Brain microvascular endothelial cell (primary cell): ENCODE measurements around the gene RMDN3.
A peak's percentile ranks its signal among the peaks of the same experiment; 100 is the strongest.

ENCODE experiments used
- DNase-seq: peaks from one replicate; pipeline ENCODE4 v3.0.0-alpha.2; 2020
- H3K27ac ChIP-seq: fragments of 250-450 bp; sonication (Bioruptor Pico); 2 replicates; pipeline ENCODE4 v1.5.1; 2020; ENCODE audit warnings: mild to moderate bottlenecking, moderate library complexity
- H3K27me3 ChIP-seq: fragments of 250-450 bp; sonication (Bioruptor Pico); replicated peaks from 2 replicates; pipeline ENCODE4 v1.5.1; 2020; ENCODE audit warnings: mild to moderate bottlenecking
- H3K36me3 ChIP-seq: fragments of 250-450 bp; sonication (Bioruptor Pico); replicated peaks from 2 replicates; pipeline ENCODE4 v1.5.1; 2020; ENCODE audit warnings: mild to moderate bottlenecking
- H3K4me3 ChIP-seq: 2 replicates; pipeline ENCODE4 v1.5.1; 2011; ENCODE audit warnings: low read depth, mild to moderate bottlenecking, control low read depth, low read length, moderate library complexity
- CTCF ChIP-seq: IDR thresholded peaks from 2 replicates; pipeline ENCODE4 v1.5.1; 2011; ENCODE audit warnings: low read depth, mild to moderate bottlenecking, moderate library complexity, low read length, control low read depth, inconsistent platforms; ENCODE audit errors: missing control alignments
- in situ Hi-C: cut with HindIII; loops from 2 replicates; pipeline ENCODE4 v1.10.0; 2017; ENCODE audit warnings: low sequenced_read_pairs, low pct_ligation_motif_present

The RMDN3 gene

GRCh38 chr15:40787991-40788390 lies 32.9 kb upstream of the RMDN3 start:
- no peak for TF ChIP-seq CTCF
- in situ Hi-C loops: no loop called here
- Histone ChIP-seq H3K27me3 (no peaks in the 10 kb centered on the region), H3K36me3 (no peaks in the 10 kb centered on the region), H3K4me3 (no peak overlapping the region), H3K27ac (no peak overlapping the region)
- DNase-seq: no peak

GRCh38 chr15:40787344-40787841 lies 32.3 kb upstream of the RMDN3 start:
- Histone ChIP-seq H3K27ac (no peak overlapping the region), H3K27me3 (no peaks in the 10 kb centered on the region), H3K4me3 (no peak overlapping the region), H3K36me3 (no peaks in the 10 kb centered on the region)
- in situ Hi-C loops: no loop called here
- TF ChIP-seq CTCF: no peak
- DNase-seq: peak; percentile 49

DNA sequence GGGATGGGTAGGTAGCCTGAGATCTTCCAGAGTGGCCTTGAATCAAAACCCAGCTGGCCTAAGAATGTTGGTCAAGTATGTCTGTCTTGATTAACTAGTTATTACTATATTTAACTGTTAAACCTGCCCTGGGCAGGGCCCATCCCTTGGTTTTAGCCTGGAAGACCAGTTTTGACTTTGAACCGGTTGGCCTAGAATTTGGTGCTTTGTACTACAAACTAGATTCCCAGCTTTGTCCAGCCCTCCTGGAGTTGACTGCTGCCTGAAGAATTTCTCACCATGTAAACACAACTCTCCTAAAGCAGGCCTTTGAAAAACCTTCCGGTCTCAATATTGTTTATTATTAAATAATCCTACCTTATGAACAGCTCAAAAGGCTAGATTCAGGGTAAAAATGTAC lies 30.8 kb upstream of the RMDN3 start:
- TF ChIP-seq CTCF: no peak
- no peak overlapping the region for H3K27ac ChIP-seq
- in situ Hi-C loops: no loop called here

GRCh38 chr15:40785164-40785563 lies 30.1 kb upstream of the RMDN3 start:
- in situ Hi-C loops: no loop called here

More for the DNA sequence above, 30.8 kb upstream of the RMDN3 start:
- H3K27me3 ChIP-seq: no peaks in the 10 kb centered on the region
- no peak for DNase-seq
- no peak overlapping the region for H3K4me3 ChIP-seq
- H3K36me3 ChIP-seq: no peaks in the 10 kb centered on the region

DNA sequence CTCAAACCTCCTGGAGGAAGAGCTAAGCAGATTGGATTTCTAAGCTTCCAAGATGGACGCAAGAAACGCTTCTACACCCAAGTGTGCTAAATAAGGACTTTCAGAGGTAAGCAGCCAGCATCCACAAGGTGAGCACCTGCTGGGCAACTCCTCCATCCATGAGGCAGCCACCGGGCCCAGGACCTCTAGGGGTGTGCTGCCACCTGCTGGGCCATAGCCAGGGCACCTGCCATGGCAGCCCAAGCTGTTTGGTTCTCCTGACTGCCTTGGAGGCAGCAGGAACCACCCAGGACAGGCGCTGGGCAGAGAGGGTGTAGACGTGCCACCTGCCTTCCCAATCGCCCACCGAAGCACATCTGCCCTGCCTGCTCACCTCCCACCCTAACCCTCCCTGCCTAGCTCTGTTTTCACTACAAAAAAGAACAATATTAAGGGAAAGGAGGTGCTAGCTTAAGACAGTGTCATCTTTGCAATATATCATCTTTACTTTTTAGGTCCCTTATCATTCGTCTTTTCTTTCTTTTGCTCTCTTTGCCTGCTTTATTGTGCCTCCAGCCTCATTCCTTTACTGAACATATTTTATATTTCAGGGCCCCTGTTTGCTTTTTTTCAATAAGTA lies 27.7 kb upstream of the RMDN3 start:
- H3K27me3 ChIP-seq: no peaks in the 10 kb centered on the region
- DNase-seq: no peak
- TF ChIP-seq CTCF: peak; percentile 73
- H3K27ac ChIP-seq: no peak overlapping the region
- no peak overlapping the region for H3K4me3 ChIP-seq
- in situ Hi-C loops: no loop called here
- peaks cover 14% of the 10 kb centered on the region for H3K36me3 ChIP-seq

More at GRCh38 chr15:40785164-40785563, 30.1 kb upstream of the RMDN3 start:
- Histone ChIP-seq H3K27me3 (no peaks in the 10 kb centered on the region), H3K4me3 (no peak overlapping the region), H3K36me3 (no peaks in the 10 kb centered on the region), H3K27ac (no peak overlapping the region)
- no peak for TF ChIP-seq CTCF
- no peak for DNase-seq

DNA sequence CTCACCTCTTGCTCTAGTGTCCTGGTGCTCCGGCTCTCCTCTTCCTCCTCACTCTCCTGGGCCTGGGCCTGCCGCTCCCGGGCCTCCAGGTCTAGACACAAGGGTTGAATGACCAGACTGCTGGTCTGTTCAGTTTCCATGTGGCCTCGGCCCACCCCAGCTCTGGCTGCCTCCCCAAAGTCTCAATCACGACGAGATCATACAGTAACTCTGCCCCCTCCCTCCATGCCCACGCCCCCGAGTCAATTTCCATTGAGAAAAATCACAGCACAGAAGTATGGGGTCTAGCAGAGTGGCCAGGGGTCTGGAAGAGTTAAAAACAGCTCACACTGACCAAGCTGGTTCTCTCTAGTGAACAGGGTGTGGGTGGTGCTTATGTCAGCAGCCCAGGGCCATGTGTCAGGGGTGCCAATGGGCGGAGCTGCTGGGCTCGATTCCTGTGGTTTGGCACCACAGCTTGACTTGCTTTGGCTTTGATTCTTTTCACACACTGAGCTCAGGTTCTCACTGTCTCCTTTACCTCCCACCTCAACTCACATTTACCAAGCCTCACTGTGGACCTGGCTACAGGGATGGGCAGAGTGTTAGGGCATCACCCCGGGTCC lies 21.6 kb upstream of the RMDN3 start:
- no peaks in the 10 kb centered on the region for H3K27me3 ChIP-seq
- no peak for TF ChIP-seq CTCF
- peaks cover 54% of the 10 kb centered on the region for H3K36me3 ChIP-seq
- in situ Hi-C loops: no loop called here
- no peak overlapping the region for H3K27ac ChIP-seq
- no peak overlapping the region for H3K4me3 ChIP-seq
- no peak for DNase-seq
